GM12874 (cell line): ENCODE measurements around the gene PPIL6.

Source experiments
- TF ChIP-seq, protein P1 (sequence below): IDR thresholded peaks from 2 replicates; pipeline ENCODE4 v1.5.1; 2011; ENCODE audit warnings: low read depth, mild to moderate bottlenecking, control low read depth, low read length, moderate library complexity; ENCODE audit not compliant: insufficient read depth

Gene PPIL6

DNA sequence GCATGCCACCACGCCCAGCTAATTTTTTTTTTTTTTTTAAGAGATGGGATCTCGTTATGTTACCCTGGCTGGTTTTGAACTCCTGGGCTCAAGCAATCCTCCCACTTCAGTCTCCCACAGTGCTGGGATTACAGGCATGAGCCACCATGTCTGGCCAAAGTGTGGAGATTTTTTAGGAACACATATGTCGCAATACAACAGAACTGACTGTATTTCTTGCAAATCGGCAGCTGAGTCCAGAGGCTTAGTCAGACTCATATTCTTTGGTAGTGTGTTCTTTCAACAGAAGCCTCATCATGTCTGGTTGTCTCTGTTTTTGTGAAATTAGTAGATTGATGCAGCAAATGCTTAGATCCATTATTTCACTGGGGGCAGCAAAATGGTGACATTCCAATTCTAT, 34.2 kb downstream of the PPIL6 start:
- TF ChIP-seq, protein P1, sequence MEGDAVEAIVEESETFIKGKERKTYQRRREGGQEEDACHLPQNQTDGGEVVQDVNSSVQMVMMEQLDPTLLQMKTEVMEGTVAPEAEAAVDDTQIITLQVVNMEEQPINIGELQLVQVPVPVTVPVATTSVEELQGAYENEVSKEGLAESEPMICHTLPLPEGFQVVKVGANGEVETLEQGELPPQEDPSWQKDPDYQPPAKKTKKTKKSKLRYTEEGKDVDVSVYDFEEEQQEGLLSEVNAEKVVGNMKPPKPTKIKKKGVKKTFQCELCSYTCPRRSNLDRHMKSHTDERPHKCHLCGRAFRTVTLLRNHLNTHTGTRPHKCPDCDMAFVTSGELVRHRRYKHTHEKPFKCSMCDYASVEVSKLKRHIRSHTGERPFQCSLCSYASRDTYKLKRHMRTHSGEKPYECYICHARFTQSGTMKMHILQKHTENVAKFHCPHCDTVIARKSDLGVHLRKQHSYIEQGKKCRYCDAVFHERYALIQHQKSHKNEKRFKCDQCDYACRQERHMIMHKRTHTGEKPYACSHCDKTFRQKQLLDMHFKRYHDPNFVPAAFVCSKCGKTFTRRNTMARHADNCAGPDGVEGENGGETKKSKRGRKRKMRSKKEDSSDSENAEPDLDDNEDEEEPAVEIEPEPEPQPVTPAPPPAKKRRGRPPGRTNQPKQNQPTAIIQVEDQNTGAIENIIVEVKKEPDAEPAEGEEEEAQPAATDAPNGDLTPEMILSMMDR, result no peak

DNA sequence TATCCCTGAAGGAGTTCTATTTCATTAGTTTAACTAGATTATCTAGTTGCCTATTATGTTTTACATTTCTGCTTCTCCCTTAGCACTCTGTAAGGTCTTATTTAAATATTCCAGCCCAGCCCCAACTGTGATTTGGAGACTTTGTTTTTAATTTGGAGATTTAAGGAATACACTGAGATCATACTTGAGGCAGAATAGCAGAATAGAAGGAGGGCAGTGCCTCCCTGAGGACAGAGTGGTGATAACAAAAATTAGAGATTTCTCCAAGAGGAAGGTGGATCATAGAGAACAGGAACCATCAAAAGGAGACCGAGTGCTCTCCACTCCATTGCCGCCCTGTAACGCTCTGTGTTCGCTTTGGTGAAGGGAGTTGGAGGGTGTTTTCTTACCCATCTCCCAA, 43.4 kb downstream of the PPIL6 start:
- TF ChIP-seq, protein P1, result no peak

DNA sequence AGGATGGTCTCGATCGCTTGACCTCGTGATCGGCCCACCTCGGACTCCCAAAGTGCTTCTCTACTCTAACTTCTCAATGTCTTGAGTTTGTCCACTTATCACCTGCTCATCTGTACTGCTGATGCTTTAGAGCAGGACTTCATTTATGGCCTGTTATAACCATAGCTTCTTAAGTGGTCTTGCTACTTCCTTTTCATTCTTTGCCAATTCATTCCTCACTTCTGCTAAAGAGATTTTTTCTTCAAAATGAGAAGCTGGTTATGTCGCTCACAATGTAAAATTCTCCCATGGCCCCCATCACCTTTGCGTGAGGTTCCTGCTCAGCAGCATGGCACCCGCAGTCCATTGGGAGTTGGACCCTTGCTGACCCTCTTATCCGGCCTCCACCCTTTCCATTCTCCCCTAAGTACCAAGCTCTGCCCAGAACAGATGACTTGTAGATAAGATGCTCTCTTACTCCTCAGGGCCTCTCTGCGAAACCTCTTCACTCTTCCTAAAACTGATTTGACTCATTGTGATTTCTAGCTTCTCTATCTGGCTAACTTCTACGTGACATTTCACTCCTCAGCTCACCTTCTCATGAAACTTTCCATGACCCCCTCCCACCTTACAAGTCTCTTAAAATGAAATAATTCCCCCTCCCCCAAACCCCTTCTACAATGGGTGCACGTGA, 44.2 kb downstream of the PPIL6 start:
- TF ChIP-seq, protein P1, result no peak

DNA sequence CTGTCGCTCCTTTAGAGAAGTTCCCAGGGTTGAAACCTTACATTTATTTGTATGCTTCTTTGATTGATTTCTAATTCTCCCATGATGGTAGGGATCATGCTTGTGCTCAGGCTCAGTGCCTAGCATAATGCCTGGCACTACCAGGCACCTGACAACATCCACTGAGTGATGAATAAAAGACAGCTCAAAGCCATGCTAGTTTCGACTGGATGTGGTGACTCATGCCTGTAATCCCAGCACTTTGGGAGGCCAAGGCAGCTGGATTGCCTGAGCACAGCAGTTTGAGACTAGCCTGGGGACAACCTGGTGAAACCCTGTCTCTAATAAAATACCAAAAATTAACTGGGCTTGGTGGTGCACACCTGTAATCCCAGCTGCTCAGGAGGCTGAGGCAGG, 46.5 kb downstream of the PPIL6 start:
- TF ChIP-seq, protein P1, result no peak

DNA sequence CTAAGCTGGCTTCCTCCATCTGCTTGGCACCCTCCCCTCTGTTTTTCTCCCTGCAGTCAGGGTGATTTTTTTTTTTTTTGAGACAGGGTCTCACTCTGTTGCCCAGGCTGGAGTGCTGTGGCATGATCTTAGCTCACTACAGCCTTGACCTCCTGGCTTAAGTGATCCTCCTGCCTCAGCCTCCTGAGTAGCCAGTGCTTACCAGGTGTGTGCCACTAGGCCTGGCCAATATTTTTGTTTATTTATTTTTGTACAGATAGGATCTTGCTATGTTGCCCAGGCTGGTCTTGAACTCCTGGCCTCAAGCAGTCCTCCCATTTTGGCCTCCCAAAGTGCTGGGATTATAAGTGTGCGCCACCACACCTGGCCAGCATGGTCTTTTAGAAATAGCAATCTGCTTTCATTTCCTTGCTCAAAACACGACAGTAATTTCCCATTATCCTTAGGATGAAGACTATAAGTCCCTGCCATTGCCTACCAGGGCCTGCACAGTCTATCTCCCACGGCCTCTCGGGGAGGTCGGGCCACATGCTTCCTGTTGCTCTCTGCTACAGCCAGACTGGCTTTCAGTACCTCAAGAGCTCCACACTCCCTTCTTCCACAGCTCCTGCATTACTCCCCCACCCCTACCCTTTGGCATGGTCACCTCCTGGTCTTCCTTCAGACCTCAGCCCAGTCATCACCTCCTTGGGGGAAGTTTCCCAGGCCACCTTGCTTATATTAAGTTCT, 47.1 kb downstream of the PPIL6 start:
- TF ChIP-seq, protein P1, result no peak

DNA sequence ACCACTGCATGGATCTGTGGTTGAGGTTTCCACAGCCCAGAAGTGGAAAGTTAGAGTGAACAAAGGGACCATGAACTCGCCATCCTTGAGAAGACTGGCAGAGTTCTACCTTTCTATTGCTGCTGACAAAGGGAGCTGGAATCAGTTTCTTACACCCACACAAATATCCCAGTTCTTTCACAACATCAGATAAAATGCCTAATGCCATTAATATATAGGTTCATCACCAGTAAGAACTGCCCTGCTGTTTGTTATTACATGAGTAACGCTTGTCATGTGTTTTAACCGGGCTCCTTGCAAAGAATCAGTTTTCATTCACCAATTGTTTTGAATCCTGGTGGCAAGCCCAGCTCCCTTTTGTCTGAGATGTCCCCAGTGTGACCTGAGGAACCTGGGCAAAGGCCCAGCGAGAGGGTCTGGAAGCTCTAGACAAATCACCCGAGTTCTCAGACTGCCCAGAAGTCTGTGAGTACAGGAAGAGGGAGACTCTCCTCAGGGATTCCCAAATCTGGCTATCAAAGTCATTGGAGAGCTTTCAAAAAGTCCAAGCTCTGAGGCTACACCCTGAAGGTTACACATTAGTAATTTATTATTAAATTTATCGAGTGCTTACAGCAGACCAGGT, 50.7 kb downstream of the PPIL6 start:
- TF ChIP-seq, protein P1, result no peak

DNA sequence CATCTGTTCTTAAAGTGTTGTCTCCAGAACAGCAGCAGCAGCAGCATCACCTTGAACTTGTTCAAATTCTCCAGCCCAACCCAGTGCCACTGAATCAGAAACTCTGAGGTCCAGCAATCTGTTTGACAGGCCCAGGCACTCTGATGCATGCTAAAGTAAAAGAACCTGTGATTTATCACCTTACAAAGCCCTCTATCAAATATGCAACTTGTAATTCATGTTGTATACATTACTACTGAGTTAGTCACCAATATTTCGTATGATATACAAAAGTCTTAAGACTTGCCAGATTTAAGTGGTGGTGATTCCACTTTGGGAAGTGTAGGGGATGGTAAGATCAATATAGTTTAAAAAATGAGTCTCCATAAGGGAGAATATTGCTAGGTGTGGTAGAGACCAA, 52.2 kb downstream of the PPIL6 start:
- TF ChIP-seq, protein P1, result no peak
